Measurements from ENCODE around the gene IGSF6. TPM values are rescaled to one million over a fixed set of nuclear protein-coding genes. Genes with fewer than 3 reads are reported as not detected.

Gene IGSF6
- total and polyA plus RNA-seq, 2 of the 13 experiments (the other 11 are each of a cell fraction or from before 2014, with no cell fraction given): not detected

DNA sequence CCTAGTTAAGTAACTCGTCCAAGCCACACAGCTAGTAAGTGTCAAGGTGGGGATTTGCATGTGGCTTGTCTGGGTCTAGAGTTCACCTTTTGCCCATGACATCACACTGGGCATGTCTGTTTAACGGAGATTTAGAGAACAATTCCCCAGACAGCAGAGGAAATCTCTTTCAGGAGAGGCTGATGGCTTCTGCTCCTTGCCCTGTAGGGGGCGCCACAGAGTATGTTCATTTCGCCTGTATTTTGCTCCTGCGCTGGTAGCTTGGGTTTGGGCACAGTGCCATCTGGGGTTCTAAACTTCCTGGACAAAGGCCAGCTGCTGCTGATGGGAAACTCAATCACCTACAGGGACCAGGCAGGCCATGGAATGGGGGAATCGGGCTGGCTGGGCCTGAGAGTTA, 31.8 kb upstream of the IGSF6 start:
- H3K27me3 ChIP-seq (ENCODE audit: control insufficient read depth in 1 of 2, insufficient read depth in 2 of 2, low read length in 2 of 2): peaks cover 2 to 3% of the 10 kb centered on the region in 2 experiments; a peak in 1 of 5 replicates
- no peak overlapping the region for H3K27ac ChIP-seq (ENCODE audit: extremely low read length, insufficient read depth, low read length)
- DNase-seq (ENCODE audit: low spot score): peak; percentile 50
- H2AFZ ChIP-seq (ENCODE audit: low read length): no peak overlapping the region
- no peak for FAIRE-seq
- intact Hi-C loops (cut with micrococcal nuclease; ENCODE audit: unreplicated experiment): no loop called here
- BruUV-seq (replicated peaks): no TSS peak
- no peak for TF ChIP-seq RFXANK (CRISPR knock-in tag; IDR thresholded peaks at IDR 0.05)
- TF ChIP-seq XRCC5 (optimal IDR thresholded peaks at IDR 0.05; ENCODE audit: low read length): peak; percentile 51
- peak; percentile 35; the same call in 1 of the 2 replicates for TF ChIP-seq HNF4A (CRISPR knock-in tag; IDR thresholded peaks at IDR 0.05)
- peak; percentile 52; the same call in 1 of the 2 replicates for TF ChIP-seq MIER2 (CRISPR knock-in tag; IDR thresholded peaks at IDR 0.05)
- TF ChIP-seq ZSCAN9 (CRISPR knock-in tag; IDR thresholded peaks at IDR 0.05; ENCODE audit: borderline replicate concordance): no peak
- TF ChIP-seq SIX4 (CRISPR knock-in tag; IDR thresholded peaks at IDR 0.05): no peak
- TF ChIP-seq KDM6A (CRISPR knock-in tag; IDR thresholded peaks at IDR 0.05; ENCODE audit: low read depth): no peak
- TF ChIP-seq NR2F1 (CRISPR knock-in tag; IDR thresholded peaks at IDR 0.05): no peak
- TF ChIP-seq, protein P1, sequence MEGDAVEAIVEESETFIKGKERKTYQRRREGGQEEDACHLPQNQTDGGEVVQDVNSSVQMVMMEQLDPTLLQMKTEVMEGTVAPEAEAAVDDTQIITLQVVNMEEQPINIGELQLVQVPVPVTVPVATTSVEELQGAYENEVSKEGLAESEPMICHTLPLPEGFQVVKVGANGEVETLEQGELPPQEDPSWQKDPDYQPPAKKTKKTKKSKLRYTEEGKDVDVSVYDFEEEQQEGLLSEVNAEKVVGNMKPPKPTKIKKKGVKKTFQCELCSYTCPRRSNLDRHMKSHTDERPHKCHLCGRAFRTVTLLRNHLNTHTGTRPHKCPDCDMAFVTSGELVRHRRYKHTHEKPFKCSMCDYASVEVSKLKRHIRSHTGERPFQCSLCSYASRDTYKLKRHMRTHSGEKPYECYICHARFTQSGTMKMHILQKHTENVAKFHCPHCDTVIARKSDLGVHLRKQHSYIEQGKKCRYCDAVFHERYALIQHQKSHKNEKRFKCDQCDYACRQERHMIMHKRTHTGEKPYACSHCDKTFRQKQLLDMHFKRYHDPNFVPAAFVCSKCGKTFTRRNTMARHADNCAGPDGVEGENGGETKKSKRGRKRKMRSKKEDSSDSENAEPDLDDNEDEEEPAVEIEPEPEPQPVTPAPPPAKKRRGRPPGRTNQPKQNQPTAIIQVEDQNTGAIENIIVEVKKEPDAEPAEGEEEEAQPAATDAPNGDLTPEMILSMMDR (CRISPR knock-in tag; IDR thresholded peaks at IDR 0.05): peak; percentile 70
- TF ChIP-seq CHD4 (IDR thresholded peaks at IDR 0.05; ENCODE audit: borderline replicate concordance, low read length): 0 out of 2 replicates have a peak, but pooled peaks have one; percentile 56
- 0 out of 2 replicates have a peak, but pooled peaks have one; percentile 11 for TF ChIP-seq RAD21 (CRISPR knock-in tag; IDR thresholded peaks at IDR 0.05)
- TF ChIP-seq KDM1A (CRISPR knock-in tag; IDR thresholded peaks at IDR 0.05): no peak
- no peak for TF ChIP-seq SMAD1 (CRISPR knock-in tag; IDR thresholded peaks at IDR 0.05; ENCODE audit: borderline replicate concordance, low read depth)
- TF ChIP-seq, protein P2, sequence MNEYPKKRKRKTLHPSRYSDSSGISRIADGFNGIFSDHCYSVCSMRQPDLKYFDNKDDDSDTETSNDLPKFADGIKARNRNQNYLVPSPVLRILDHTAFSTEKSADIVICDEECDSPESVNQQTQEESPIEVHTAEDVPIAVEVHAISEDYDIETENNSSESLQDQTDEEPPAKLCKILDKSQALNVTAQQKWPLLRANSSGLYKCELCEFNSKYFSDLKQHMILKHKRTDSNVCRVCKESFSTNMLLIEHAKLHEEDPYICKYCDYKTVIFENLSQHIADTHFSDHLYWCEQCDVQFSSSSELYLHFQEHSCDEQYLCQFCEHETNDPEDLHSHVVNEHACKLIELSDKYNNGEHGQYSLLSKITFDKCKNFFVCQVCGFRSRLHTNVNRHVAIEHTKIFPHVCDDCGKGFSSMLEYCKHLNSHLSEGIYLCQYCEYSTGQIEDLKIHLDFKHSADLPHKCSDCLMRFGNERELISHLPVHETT (CRISPR knock-in tag; conservative IDR thresholded peaks at IDR 0.05): no peak
- no peak for TF ChIP-seq PLRG1 (conservative IDR thresholded peaks at IDR 0.05)
- TF ChIP-seq SMARCC2 (IDR thresholded peaks at IDR 0.05): no peak
- 0 out of 2 replicates have a peak, but pooled peaks have one; percentile 10 for TF ChIP-seq CREB1 (IDR thresholded peaks at IDR 0.05)
- no peak for TF ChIP-seq CREB1 (CRISPR knock-in tag; IDR thresholded peaks at IDR 0.05)
- H4K20me1 ChIP-seq (ENCODE audit: insufficient read depth, low read length): no peaks in the 10 kb centered on the region
- H3K9me3 ChIP-seq (ENCODE audit: low read length): no peaks in the 10 kb centered on the region
- no peak overlapping the region for H3K4me3 ChIP-seq (replicated peaks in 1 of 3; ENCODE audit: insufficient read depth in 1 of 3, low read depth in 2 of 3, low read length in 3 of 3)
- no peak overlapping the region for H3K4me2 ChIP-seq (ENCODE audit: low read depth, low read length)
- H3K36me3 ChIP-seq (replicated peaks in 1 of 2; ENCODE audit: control insufficient read depth in 1 of 2, insufficient read depth in 2 of 2, low read length in 2 of 2): no peaks in the 10 kb centered on the region
- WGBS (ENCODE audit: low lambda C conversion rate): 18% methylated on average over 6 of the region's 6 CpGs
- no peaks in the 10 kb centered on the region for H3K79me2 ChIP-seq (ENCODE audit: insufficient read depth, low read length)
- H3K9ac ChIP-seq (ENCODE audit: insufficient read depth, low read depth, low read length): no peak overlapping the region
- in situ Hi-C loops (cut with HindIII; ENCODE audit: extremely low pct_ligation_motif_present, low pct_unique_long_range_greater_than_20kb): no loop called here
- POLR2A ChIA-PET: no interaction called here
- peak; percentile 58 for ATAC-seq
- H3K4me1 ChIP-seq (ENCODE audit: insufficient read depth, low read length): no peaks in the 10 kb centered on the region
- CTCF ChIA-PET (ENCODE audit: low intra/inter-chr PET ratio, low total read pairs): no interaction called here
